Smooth muscle cell (in vitro differentiated cells): ENCODE data around the gene MINK1. TPM values are rescaled to one million over a fixed set of nuclear protein-coding genes. Genes with fewer than 3 reads are reported as not detected.
"Not testable (repeated sequence)": the region's sequence is repeated elsewhere in the genome, so short reads cannot be mapped to it uniquely, and the experiment has no call there.

Experiments
- DNase-seq: peaks from one replicate; lab custom pipeline; 2025; ENCODE audit not compliant: unreplicated experiment; lab: John Stamatoyannopoulos, UW
- H2AFZ ChIP-seq: fragments of 200-600 bp; sonication (generic); 2 replicates; pipeline ENCODE4 v1.6.0; 2016; ENCODE audit warnings: antibody characterized with exemption, low read depth, mild to moderate bottlenecking
- H3F3A ChIP-seq: fragments of 200-600 bp; sonication (generic); 2 replicates; pipeline ENCODE4 v1.6.0; 2017; ENCODE audit warnings: antibody characterized with exemption, low read depth
- H3K27ac ChIP-seq: fragments of 200-600 bp; sonication (generic); 2 replicates; pipeline ENCODE4 v1.5.1; 2016; ENCODE audit warnings: low read depth, mild to moderate bottlenecking
- H3K27me3 ChIP-seq: fragments of 200-600 bp; sonication (generic); 2 replicates; pipeline ENCODE4 v1.6.1; 2016; ENCODE audit warnings: low read depth, mild to moderate bottlenecking
- H3K36me3 ChIP-seq: fragments of 200-600 bp; sonication (generic); 2 replicates; pipeline ENCODE4 v1.5.1; 2016; ENCODE audit warnings: low read depth
- H3K4me1 ChIP-seq: fragments of 200-600 bp; sonication (generic); 2 replicates; pipeline ENCODE4 v1.5.1; 2016; ENCODE audit warnings: low read depth
- H3K4me2 ChIP-seq: fragments of 200-600 bp; sonication (generic); 2 replicates; pipeline ENCODE4 v1.6.0; 2016; ENCODE audit warnings: mild to moderate bottlenecking
- H3K4me3 ChIP-seq: fragments of 200-600 bp; sonication (generic); 2 replicates; pipeline ENCODE4 v1.5.1; 2016; ENCODE audit warnings: mild to moderate bottlenecking
- H3K79me2 ChIP-seq: fragments of 200-600 bp; sonication (generic); 2 replicates; pipeline ENCODE4 v1.6.0; 2016; ENCODE audit warnings: low read depth, mild to moderate bottlenecking
- H3K9ac ChIP-seq: fragments of 200-600 bp; sonication (generic); 2 replicates; pipeline ENCODE4 v1.6.0; 2016; ENCODE audit warnings: low read depth
- H3K9me3 ChIP-seq: fragments of 200-600 bp; sonication (generic); replicated peaks from 2 replicates; pipeline ENCODE4 v1.5.1; 2016; ENCODE audit warnings: low read depth
- H4K20me1 ChIP-seq: fragments of 200-600 bp; sonication (generic); 2 replicates; pipeline ENCODE4 v1.6.0; 2016; ENCODE audit warnings: low read depth
- WGBS: methylation state at CpG from one replicate; pipeline ENCODE4 v1.1.7; 2016; ENCODE audit warnings: low lambda C conversion rate; 5-methylcytosine and 5-hydroxymethylcytosine counted together
- polyA plus RNA-seq: library from polyadenylated mRNA; unstranded; fragments of >200 nt; fragmentation: Nextera tagmentation; extraction: Ambion mirVana; gene quantifications from 2 replicates; pipeline ENCODE4 v1.2.1, GENCODE V29; 2016
- total RNA-seq: library from RNA; depleted of rRNA; stranded (reverse); fragments of >200 nt; gene quantifications from 2 replicates; pipeline ENCODE4 v1.2.3, GENCODE V29; 2014
- TF ChIP-seq, protein P1 (sequence below): fragments of 200-600 bp; sonication (generic); IDR thresholded peaks from 2 replicates; pipeline ENCODE4 v1.5.1; 2017; ENCODE audit warnings: borderline replicate concordance, mild to moderate bottlenecking, antibody characterized with exemption; ENCODE audit not compliant: insufficient read depth, poor library complexity, severe bottlenecking

Gene MINK1
- total and polyA plus RNA-seq, 2 experiments from 2014 or later, result 26.6 to 26.8 TPM

GRCh38 chr17:4863321-4863720, 30.2 kb downstream of the MINK1 start:
- no peak overlapping the region for H3K27ac ChIP-seq
- no peaks in the 10 kb centered on the region for H3K27me3 ChIP-seq
- no peak overlapping the region for H3K4me3 ChIP-seq
- no peak overlapping the region for H3K9ac ChIP-seq
- H4K20me1 ChIP-seq, result peaks cover 43% of the 10 kb centered on the region
- H3K79me2 ChIP-seq, result peaks cover 18% of the 10 kb centered on the region
- TF ChIP-seq, protein P1, sequence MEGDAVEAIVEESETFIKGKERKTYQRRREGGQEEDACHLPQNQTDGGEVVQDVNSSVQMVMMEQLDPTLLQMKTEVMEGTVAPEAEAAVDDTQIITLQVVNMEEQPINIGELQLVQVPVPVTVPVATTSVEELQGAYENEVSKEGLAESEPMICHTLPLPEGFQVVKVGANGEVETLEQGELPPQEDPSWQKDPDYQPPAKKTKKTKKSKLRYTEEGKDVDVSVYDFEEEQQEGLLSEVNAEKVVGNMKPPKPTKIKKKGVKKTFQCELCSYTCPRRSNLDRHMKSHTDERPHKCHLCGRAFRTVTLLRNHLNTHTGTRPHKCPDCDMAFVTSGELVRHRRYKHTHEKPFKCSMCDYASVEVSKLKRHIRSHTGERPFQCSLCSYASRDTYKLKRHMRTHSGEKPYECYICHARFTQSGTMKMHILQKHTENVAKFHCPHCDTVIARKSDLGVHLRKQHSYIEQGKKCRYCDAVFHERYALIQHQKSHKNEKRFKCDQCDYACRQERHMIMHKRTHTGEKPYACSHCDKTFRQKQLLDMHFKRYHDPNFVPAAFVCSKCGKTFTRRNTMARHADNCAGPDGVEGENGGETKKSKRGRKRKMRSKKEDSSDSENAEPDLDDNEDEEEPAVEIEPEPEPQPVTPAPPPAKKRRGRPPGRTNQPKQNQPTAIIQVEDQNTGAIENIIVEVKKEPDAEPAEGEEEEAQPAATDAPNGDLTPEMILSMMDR, result no peak
- no peaks in the 10 kb centered on the region for H3F3A ChIP-seq
- H3K4me1 ChIP-seq, result peaks cover 11% of the 10 kb centered on the region
- DNase-seq, result no peak
- no peaks in the 10 kb centered on the region for H3K36me3 ChIP-seq
- H2AFZ ChIP-seq, result no peak overlapping the region
- H3K4me2 ChIP-seq, result no peak overlapping the region
- no peaks in the 10 kb centered on the region for H3K9me3 ChIP-seq
- WGBS, result 91% methylated on average over 1 of the region's 1 CpG

GRCh38 chr17:4867535-4867934, 34.4 kb downstream of the MINK1 start:
- WGBS, result 98% methylated on average over 5 of the region's 5 CpGs
- not testable (repeated sequence) for H2AFZ ChIP-seq, H3K4me1 ChIP-seq, H3K36me3 ChIP-seq, H3K9ac ChIP-seq, DNase-seq, H3F3A ChIP-seq, H3K4me3 ChIP-seq, H3K27me3 ChIP-seq, H3K27ac ChIP-seq, H3K4me2 ChIP-seq, H3K9me3 ChIP-seq
- Histone ChIP-seq H4K20me1 (peaks cover 58% of the 10 kb centered on the region), H3K79me2 (peaks cover 10% of the 10 kb centered on the region)

DNA sequence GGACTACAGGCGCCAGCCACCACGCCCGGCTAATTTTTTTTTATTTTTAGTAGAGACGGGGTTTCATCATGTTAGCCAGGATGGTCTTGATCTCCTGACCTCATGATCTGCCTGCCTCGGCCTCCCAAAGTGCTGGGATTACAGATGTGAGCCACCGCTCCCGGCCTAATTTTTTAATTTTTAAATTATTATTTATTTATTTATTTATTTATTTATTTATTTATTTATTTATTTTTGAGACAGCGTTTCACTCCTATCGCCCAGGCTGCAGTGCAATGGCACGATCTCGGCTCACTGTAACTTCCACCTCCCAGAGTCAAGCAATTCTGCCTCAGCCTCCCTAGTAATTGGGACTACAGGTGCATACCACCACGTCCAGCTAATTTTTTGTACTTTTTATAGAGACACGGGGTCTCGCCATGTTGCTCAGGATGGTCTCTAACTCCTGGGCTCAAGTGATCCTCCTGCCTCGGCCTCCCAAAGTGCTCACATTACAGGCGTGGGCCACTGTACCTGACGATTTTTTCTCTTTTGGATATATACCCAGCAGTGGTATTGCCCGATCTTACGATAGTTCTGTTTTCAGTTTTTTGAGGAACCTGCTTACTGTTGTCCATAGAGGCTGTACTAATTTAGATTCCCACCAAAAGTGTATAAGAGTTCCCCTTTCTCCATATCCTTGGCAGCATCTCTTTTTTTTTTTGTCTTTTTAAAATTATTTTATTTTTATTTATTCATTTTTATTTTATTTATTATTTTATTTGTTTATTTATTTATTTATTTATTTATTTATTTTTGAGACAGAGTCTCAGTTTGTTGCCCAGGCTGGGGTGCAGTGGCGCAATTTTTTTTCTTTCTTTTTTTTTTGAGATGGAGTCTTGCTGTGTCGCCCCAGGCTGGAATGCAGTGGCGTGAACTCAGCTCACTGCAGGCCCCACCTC, 36.2 kb downstream of the MINK1 start:
- not testable (repeated sequence) for H3K4me2 ChIP-seq, DNase-seq, H3K79me2 ChIP-seq, H3F3A ChIP-seq, H3K9ac ChIP-seq, H3K4me3 ChIP-seq, H3K27ac ChIP-seq, H3K9me3 ChIP-seq, H3K4me1 ChIP-seq, H3K36me3 ChIP-seq, H3K27me3 ChIP-seq, H2AFZ ChIP-seq
- H4K20me1 ChIP-seq, result peaks cover 61% of the 10 kb centered on the region
- WGBS, result 92% methylated on average over 22 of the region's 22 CpGs

GRCh38 chr17:4870855-4871254, 37.7 kb downstream of the MINK1 start:
- no peak overlapping the region for H3K9ac ChIP-seq
- no peak overlapping the region for H3K4me2 ChIP-seq
- no peaks in the 10 kb centered on the region for H3K27me3 ChIP-seq
- no peak overlapping the region for H3K27ac ChIP-seq
- WGBS, result 69% methylated on average over 2 of the region's 2 CpGs
- no peaks in the 10 kb centered on the region for H3K9me3 ChIP-seq
- no peaks in the 10 kb centered on the region for H3K4me1 ChIP-seq
- peaks cover 9% of the 10 kb centered on the region for H3K79me2 ChIP-seq
- H3K36me3 ChIP-seq, result no peaks in the 10 kb centered on the region
- H3K4me3 ChIP-seq, result no peak overlapping the region
- no peak overlapping the region for H2AFZ ChIP-seq
- peaks cover 64% of the 10 kb centered on the region for H4K20me1 ChIP-seq
- no peak for DNase-seq
- H3F3A ChIP-seq, result no peaks in the 10 kb centered on the region
- TF ChIP-seq, protein P1, result no peak
